GM19468 (cell line): ENCODE data around the gene DYSF.

Experiments
- ATAC-seq: cut with Tn5 transposase; IDR thresholded peaks from one replicate; pipeline ENCODE4 v1.9.1; 2021; ENCODE audit warnings: mild to moderate bottlenecking, moderate library complexity, moderate number of reproducible peaks; ENCODE audit not compliant: unreplicated experiment; ENCODE audit errors: extremely low read depth

The DYSF gene

DNA sequence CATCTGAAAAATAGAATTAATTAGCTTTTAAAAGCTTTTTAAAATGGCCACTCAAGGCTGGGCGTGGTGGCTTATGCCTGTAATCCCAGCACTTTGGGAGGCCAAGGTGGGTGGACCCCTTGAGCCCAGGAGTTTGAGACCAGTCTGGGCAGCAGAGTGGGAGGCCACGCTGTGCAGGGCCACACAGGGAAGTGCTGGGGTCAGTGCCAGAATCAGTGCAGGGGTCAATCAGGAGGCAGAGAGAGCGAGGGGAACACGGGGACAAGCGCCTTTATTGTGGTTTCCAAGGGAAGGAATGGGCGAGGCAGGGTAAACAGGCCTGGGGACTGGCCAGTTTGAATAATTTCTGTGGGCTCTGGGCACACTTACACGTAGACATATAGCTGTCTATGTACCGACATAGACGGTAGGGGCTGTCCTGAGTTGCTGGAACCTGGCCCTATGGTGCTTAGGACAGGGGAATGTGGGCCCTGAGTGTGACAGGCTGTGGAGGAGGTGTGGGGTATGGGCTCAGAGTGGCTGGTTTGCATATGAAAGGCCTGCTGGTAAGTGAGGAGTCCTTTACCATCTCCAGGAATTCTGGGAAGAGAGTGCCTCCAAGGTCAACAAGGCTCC, 42.9 kb downstream of the DYSF start:
- no peak for ATAC-seq

GRCh38 chr2:71498261-71498701, 44.9 kb downstream of the DYSF start:
- ATAC-seq = no peak

GRCh38 chr2:71499691-71500090, 46.3 kb downstream of the DYSF start:
- no peak for ATAC-seq

DNA sequence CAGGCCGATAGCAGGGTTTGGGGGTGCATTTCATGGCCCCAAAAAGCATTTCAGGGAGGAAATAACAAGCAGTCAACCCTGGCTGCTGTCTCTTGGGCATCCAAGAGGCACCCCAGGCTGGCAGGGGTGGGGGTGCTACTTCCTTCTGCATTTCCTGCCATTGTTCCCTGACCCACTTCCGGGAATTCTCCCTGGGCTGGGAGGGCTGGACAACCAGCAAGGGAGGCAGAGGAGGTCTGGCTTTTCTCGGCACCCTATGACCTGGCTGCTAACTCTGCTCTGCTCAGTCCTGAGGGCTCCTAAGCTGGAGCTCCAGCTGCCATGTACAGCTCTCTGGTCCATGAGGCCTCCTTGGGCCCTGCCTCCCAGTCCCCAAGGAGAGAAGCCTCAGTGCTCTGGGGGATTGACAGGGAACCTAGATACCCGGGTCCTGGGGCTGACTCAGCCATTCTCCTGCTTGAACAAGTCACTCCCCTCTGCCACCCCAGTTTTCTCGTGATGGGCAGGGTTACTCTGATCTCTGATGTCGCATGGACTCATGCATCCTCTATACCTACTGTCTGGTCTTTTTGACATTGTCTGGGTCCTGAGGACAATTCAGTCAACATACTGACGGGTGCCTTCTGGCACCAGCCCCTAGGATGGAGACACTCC, 47.2 kb downstream of the DYSF start:
- no peak for ATAC-seq

DNA sequence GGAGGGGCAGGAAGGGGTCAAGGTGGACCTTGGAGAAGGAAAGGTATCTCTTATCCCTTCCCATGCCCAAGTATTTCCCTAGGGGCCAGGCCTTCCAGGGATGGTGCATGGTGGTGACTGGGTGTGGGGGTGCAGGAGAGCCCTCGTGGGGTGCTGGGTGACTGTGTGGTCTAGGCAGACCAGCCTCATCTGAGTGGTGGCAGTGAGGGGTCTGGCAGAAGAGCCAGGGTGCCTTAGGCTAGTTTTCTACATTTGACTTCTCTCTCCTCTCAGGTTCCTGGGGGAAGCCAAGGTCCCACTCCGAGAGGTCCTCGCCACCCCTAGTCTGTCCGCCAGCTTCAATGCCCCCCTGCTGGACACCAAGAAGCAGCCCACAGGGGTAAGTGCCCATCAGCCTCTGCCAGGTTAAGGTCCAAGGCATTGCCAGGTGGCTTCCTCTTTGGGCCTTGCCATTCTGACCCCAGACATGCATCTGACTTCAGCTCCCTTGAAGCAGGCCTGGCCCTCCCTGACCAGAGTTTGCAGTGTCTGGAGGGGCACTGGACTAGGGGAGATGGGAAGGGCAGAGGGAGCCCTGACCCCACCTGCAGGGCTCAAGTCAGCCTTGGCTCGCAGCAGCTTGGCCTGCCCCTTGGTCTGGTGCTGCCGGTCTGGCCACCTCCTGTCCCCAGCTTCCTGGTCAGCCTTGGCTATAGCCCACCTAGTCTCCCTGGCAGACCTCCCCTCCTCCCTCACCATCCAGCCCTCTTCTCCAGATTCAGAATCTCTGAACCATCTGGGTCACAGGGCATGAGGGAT, 49.8 kb downstream of the DYSF start:
- no peak for ATAC-seq

DNA sequence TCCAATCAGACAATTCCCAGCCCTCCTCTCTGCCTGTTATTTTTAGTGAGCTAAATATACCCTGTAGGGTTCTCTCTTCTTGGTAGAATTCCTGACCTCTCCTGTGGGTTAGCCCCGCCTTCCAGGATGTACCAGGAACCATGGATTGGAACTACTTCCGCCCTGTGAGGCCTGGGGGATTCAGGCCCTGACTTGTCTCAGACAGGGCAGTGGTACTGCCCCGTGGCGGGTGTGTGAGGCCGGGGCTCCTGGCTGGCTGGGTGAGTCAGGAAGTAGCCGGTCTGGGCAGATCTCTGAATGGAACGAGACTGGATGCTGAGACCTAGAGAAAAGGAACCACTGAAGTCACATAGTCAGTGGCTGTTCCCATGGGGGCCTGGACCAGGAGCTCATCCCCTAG, 50.5 kb downstream of the DYSF start:
- no peak for ATAC-seq

- ATAC-seq = no peak
Observed at GRCh38 chr2:71504611-71505010, 51.2 kb downstream of the DYSF start.

- no peak for ATAC-seq
Observed at GRCh38 chr2:71505086-71505769, 51.9 kb downstream of the DYSF start.

- ATAC-seq = no peak
Observed at GRCh38 chr2:71505770-71506140, 52.4 kb downstream of the DYSF start.

- no peak for ATAC-seq
Observed at GRCh38 chr2:71506222-71507153, 53.1 kb downstream of the DYSF start.

- ATAC-seq = no peak
Observed at GRCh38 chr2:71507476-71507875, 54.1 kb downstream of the DYSF start.

- no peak for ATAC-seq
Observed at GRCh38 chr2:71510196-71510807, 56.9 kb downstream of the DYSF start.

DNA sequence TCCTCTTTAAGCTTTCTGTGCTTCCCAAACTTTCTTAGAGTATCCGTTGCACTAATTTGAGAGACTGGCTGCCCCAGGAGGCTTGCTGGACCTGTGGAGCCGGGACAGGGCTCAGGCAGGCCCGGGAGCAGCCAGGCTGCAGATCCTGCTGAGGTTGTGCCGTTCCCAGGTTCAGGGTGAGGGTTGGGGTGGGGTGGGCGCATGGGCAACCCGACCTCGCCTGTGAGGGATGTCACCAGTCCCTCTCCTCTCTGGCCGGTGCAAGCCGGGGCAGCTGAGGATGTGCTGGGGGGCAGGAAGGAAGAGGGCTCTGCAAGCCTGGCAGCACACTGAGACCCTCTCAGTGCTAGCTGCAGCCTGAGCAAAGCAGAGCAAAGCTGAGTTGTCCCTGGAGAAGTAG, 57.6 kb downstream of the DYSF start:
- no peak for ATAC-seq

- no peak for ATAC-seq
Observed at GRCh38 chr2:71511776-71512175, 58.4 kb downstream of the DYSF start.

DNA sequence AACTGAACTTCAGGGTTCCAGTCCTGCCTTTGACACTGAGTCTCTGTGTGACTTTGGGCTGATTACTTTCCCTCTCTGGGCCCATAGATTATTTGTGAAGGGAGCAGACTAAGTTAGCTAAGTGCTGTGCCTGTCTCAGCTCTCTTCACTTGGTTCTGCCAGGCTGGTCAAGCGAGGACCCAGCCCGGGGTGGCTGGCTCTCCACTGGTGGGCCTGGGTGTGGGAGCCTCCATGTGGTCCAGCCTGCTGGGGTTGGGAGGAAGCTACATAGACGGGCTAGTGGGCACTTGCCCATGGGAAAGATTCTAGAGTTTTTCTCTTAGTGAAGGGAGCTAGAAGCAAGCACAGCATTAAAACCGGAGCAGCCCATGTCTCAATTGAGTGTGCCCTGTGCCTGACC, 59.0 kb downstream of the DYSF start:
- no peak for ATAC-seq

- ATAC-seq = no peak
Observed at GRCh38 chr2:71513096-71513495, 59.7 kb downstream of the DYSF start.

GRCh38 chr2:71513721-71514120, 60.4 kb downstream of the DYSF start:
- ATAC-seq = no peak

GRCh38 chr2:71516253-71516888, 63.0 kb downstream of the DYSF start:
- ATAC-seq = no peak

GRCh38 chr2:71517851-71518250, 64.5 kb downstream of the DYSF start:
- ATAC-seq = no peak
